Stimulated activated CD4-positive, alpha-beta T cell treated with anti-CD3 and anti-CD28 coated beads, TNF-alpha, amount 100 ng/mL, for 1 hour (primary cell): ENCODE measurements around the gene ENTPD5.

ENCODE experiments used
- DNase-seq, 3 donors: peaks; one replicate each; pipeline ENCODE4 v3.0.0-alpha.2; 2020; ENCODE audit warnings: low read depth in 3 of 3, low spot score in 1 of 3

The ENTPD5 gene

GRCh38 chr14:74018586-74019407, at the start of gene ENTPD5, which contains the start of gene BBOF1:
Gene ENTPD5 (minus strand): TSS chr14:74019288. CDS start chr14:73988102, 31,186 bp downstream.
Gene BBOF1 (plus strand): TSS chr14:74019349. CDS start chr14:74019479, 130 bp downstream.
- peak; percentile 52 to 70 (median 69) for DNase-seq

- no peak for DNase-seq
These were observed 46.9 kb upstream of the ENTPD5 start for GRCh38 chr14:74065746-74066575.

GRCh38 chr14:74064883-74065282, 45.8 kb upstream of the ENTPD5 start:
- no peak for DNase-seq

- no peak for DNase-seq
These were observed 45.3 kb upstream of the ENTPD5 start for GRCh38 chr14:74064426-74064825.

GRCh38 chr14:74062809-74063150, 43.7 kb upstream of the ENTPD5 start:
- no peak for DNase-seq

- DNase-seq = no peak
These were observed 30.9 kb upstream of the ENTPD5 start for GRCh38 chr14:74049876-74050495.

- no peak for DNase-seq
These were observed 29.2 kb upstream of the ENTPD5 start for GRCh38 chr14:74048281-74048680.

- no peak for DNase-seq
These were observed 26.4 kb upstream of the ENTPD5 start for GRCh38 chr14:74045522-74045921.

- no peak for DNase-seq
These were observed 23.2 kb upstream of the ENTPD5 start for GRCh38 chr14:74042296-74042695.

GRCh38 chr14:74038020-74038859, 19.2 kb upstream of the ENTPD5 start:
- DNase-seq = no peak

- no peak for DNase-seq
These were observed 16.5 kb upstream of the ENTPD5 start for GRCh38 chr14:74035556-74035955.

- DNase-seq = no peak
These were observed 15.5 kb upstream of the ENTPD5 start for GRCh38 chr14:74034572-74034971.

GRCh38 chr14:74029136-74029535, 10.0 kb upstream of the ENTPD5 start:
- no peak for DNase-seq

GRCh38 chr14:74022346-74022745, 3.3 kb upstream of the ENTPD5 start:
- no peak for DNase-seq

- no peak for DNase-seq
These were observed 485 bp upstream of the ENTPD5 start for GRCh38 chr14:74019408-74020137.

GRCh38 chr14:74018174-74018585, 908 bp downstream of the ENTPD5 start:
- no peak for DNase-seq

- no peak for DNase-seq
These were observed 3.1 kb downstream of the ENTPD5 start for GRCh38 chr14:74015963-74016362.

GRCh38 chr14:74015176-74015575, 3.9 kb downstream of the ENTPD5 start:
- no peak for DNase-seq

GRCh38 chr14:74014299-74014698, 4.8 kb downstream of the ENTPD5 start:
- DNase-seq = no peak

GRCh38 chr14:74008843-74009499, 10.1 kb downstream of the ENTPD5 start:
- no peak for DNase-seq
